ENCODE data around the gene BCL2L13. TPM values are rescaled to one million over a fixed set of nuclear protein-coding genes. Genes with fewer than 3 reads are reported as not detected.

The BCL2L13 gene
- total RNA-seq, 1 experiment from 2014 or later: 26.0 TPM

DNA sequence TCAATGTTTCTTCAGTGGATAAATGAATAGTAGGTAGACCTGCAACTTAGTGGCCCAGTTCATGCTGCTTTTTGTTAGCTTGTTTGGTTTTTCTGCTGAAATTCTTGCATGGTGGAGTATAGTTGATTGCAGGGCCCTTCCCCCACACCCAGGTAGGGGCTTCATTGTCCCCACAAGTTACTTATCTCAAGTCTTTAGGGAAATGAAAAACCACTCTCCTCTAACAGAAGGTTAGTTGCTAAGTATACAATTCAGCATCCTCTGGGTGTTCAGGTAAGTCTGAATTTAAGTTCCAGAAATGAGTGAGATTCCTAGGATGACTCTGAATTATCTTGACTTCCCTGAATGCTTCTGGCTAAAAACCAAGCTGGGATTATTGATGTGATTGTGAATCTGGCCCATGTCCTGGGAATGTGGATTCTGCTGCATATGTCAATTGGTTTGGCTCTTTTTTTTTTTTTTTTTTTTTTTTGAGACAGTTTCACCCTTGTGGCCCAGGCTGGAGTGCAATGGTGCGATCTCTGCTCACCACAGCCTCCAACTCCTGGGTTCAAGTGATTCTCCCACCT lies 40.3 kb downstream of the BCL2L13 start:
- Histone ChIP-seq H3K4me2 (ENCODE audit: insufficient read depth, insufficient read length, low read length) (no peak overlapping the region), H2BK20ac (ENCODE audit: low read depth, low read length, poor library complexity, severe bottlenecking) (no peak overlapping the region), H2BK120ac (ENCODE audit: low read depth, low read length, poor library complexity, severe bottlenecking) (no peak overlapping the region), H3K18ac (ENCODE audit: insufficient read length, low read depth, low read length) (no peak overlapping the region), H4K5ac (ENCODE audit: insufficient read length, low read depth, low read length) (no peak overlapping the region), H2BK12ac (ENCODE audit: insufficient read length, low read depth, low read length) (no peak overlapping the region), H3K79me1 (ENCODE audit: insufficient read depth, low read depth, low read length, poor library complexity, severe bottlenecking) (no peaks in the 10 kb centered on the region), H3K23ac (ENCODE audit: insufficient read length, low read depth, low read length) (no peak overlapping the region), H3K14ac (ENCODE audit: insufficient read depth, low read length) (no peak overlapping the region), H3K9ac (ENCODE audit: extremely low read depth, insufficient read length, low read length) (no peak overlapping the region), H3K79me2 (ENCODE audit: insufficient read depth, low read length) (no peaks in the 10 kb centered on the region), H3K4ac (ENCODE audit: low read depth, low read length) (no peak overlapping the region), H2AFZ (ENCODE audit: low read length) (no peak overlapping the region), H2AK5ac (ENCODE audit: insufficient read length, low read length) (no peak overlapping the region), H3T11ph (ENCODE audit: low read length) (no peak overlapping the region), H4K91ac (ENCODE audit: insufficient read length, low read depth, low read length) (no peak overlapping the region), H3K4me1 (ENCODE audit: insufficient read depth, low read length) (peaks cover 9% of the 10 kb centered on the region; the same call in 1 of the 2 replicates), H2BK5ac (ENCODE audit: insufficient read length, low read length) (no peak overlapping the region), H4K20me1 (ENCODE audit: control insufficient read depth, insufficient read depth, insufficient read length) (no peaks in the 10 kb centered on the region), H3K56ac (ENCODE audit: insufficient read length, low read depth, low read length) (no peak overlapping the region), H4K8ac (replicated peaks; ENCODE audit: insufficient read length, low read depth, low read length) (no peak overlapping the region), H3K9me3 (ENCODE audit: control insufficient read depth, low read depth, low read length) (no peaks in the 10 kb centered on the region), H2BK15ac (ENCODE audit: low read depth, low read length) (no peak overlapping the region), H3K27me3 (ENCODE audit: insufficient read depth, low read length) (no peaks in the 10 kb centered on the region), H3K27ac (ENCODE audit: insufficient read length, low read depth, low read length) (peak overlapping the region; percentile 77), H3K23me2 (ENCODE audit: insufficient read length, low read depth, low read length, poor library complexity, severe bottlenecking) (no peaks in the 10 kb centered on the region)
- Mint-ChIP-seq H3K27me3 (ENCODE audit: low read depth) (no peaks in the 10 kb centered on the region), H3K4me3 (no peak overlapping the region), H3K4me1 (peaks cover 12 to 13% of the 10 kb centered on the region in 2 experiments), H3K36me3 (ENCODE audit: insufficient read depth in 1 of 3, low read depth in 3 of 3) (no peaks in the 10 kb centered on the region; a peak in 2 of 7 replicates), H3K9me3 (no peaks in the 10 kb centered on the region), H3K27ac (no peak overlapping the region; a peak in 1 of 7 replicates)
- no peak for DNase-seq
- no peak for TF ChIP-seq CTCF (conservative IDR thresholded peaks at IDR 0.05)
- no CpG with 5 or more reads among the region's 1 CpG for WGBS (ENCODE audit: extremely low coverage, insufficient read length, low lambda C conversion rate)
